ENCODE measurements around the gene GABRG3.

DNA sequence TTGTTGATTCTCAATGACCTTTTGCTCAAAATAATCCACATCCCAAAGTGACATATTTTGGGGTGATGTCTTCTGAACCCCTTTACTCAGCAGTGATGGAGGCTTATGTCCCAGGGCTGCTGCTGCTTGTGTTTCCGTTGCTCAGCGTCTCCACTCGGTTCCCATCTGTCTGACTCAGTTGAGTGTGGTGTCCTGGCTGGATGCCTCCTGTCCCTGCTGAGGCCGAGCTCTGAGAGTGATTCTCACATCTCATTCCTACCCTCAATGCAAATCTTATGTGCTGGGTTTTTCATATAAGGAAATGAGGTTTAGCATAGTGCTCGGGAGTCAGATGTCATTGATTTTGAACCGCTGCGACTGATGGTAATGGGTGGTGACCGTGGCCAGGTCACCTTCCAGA is 247.4 kb downstream of the GABRG3 start:
- TF ChIP-seq, protein P1, sequence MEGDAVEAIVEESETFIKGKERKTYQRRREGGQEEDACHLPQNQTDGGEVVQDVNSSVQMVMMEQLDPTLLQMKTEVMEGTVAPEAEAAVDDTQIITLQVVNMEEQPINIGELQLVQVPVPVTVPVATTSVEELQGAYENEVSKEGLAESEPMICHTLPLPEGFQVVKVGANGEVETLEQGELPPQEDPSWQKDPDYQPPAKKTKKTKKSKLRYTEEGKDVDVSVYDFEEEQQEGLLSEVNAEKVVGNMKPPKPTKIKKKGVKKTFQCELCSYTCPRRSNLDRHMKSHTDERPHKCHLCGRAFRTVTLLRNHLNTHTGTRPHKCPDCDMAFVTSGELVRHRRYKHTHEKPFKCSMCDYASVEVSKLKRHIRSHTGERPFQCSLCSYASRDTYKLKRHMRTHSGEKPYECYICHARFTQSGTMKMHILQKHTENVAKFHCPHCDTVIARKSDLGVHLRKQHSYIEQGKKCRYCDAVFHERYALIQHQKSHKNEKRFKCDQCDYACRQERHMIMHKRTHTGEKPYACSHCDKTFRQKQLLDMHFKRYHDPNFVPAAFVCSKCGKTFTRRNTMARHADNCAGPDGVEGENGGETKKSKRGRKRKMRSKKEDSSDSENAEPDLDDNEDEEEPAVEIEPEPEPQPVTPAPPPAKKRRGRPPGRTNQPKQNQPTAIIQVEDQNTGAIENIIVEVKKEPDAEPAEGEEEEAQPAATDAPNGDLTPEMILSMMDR (IDR thresholded peaks at IDR 0.05; ENCODE audit: insufficient read depth, low read length), result no peak
- no peak for TF ChIP-seq REST (IDR thresholded peaks at IDR 0.05; ENCODE audit: insufficient replicate concordance, low read depth)
- TF ChIP-seq POLR2AphosphoS5 (IDR thresholded peaks at IDR 0.05; ENCODE audit: low read depth), result no peak
- no peak for TF ChIP-seq GABPA (IDR thresholded peaks at IDR 0.05; ENCODE audit: low read depth)
- TF ChIP-seq SPI1 (IDR thresholded peaks at IDR 0.05; ENCODE audit: borderline replicate concordance, low read depth), result no peak

Data from HL-60 (cell line).